ENCODE data around the gene FMN1.

The FMN1 gene

DNA sequence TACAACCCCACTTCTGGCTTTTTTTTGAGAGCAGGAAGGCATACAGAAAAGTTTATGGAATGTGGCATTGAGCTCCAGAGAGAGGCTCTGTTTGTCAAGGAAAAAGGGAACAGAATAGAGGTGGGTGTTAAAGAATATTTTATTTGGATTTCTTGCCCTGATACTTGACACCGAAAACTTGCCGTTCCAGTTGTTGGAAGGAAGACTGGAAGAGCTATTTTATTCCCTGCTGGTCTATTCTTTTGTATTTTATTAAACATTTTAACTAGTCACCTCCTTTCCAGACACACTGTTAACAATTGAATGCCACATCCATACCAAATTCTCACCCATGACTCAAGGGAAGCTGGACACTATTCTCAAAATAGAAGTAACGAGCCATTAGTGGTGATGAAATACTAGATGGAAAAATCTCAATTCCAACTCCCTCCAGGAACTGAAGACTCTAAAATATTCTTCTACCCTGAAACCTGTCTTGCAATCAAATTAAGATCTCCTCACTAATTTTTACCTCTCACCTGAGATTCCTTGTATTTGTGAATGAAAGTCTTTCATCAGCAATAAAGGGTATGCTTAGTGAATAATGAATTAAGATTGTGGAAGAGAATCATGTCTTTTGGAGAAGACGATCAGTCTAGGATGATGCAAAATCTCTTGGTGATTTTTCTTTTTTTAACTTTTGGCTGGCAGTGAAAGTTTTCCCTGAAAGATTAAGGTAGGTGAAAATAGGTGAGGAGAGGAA is 448.2 kb downstream of the FMN1 start:
- H3K4me3 ChIP-seq (ENCODE audit: low read depth, low read length), result no peak overlapping the region
- in situ Hi-C loops (cut with HindIII; ENCODE audit: low sequenced_read_pairs), result no loop called here
- no peak for DNase-seq (ENCODE audit: low read depth)
- TF ChIP-seq, protein P1, sequence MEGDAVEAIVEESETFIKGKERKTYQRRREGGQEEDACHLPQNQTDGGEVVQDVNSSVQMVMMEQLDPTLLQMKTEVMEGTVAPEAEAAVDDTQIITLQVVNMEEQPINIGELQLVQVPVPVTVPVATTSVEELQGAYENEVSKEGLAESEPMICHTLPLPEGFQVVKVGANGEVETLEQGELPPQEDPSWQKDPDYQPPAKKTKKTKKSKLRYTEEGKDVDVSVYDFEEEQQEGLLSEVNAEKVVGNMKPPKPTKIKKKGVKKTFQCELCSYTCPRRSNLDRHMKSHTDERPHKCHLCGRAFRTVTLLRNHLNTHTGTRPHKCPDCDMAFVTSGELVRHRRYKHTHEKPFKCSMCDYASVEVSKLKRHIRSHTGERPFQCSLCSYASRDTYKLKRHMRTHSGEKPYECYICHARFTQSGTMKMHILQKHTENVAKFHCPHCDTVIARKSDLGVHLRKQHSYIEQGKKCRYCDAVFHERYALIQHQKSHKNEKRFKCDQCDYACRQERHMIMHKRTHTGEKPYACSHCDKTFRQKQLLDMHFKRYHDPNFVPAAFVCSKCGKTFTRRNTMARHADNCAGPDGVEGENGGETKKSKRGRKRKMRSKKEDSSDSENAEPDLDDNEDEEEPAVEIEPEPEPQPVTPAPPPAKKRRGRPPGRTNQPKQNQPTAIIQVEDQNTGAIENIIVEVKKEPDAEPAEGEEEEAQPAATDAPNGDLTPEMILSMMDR (IDR thresholded peaks at IDR 0.05; ENCODE audit: low read depth, low read length, missing control alignments), result no peak

DNA sequence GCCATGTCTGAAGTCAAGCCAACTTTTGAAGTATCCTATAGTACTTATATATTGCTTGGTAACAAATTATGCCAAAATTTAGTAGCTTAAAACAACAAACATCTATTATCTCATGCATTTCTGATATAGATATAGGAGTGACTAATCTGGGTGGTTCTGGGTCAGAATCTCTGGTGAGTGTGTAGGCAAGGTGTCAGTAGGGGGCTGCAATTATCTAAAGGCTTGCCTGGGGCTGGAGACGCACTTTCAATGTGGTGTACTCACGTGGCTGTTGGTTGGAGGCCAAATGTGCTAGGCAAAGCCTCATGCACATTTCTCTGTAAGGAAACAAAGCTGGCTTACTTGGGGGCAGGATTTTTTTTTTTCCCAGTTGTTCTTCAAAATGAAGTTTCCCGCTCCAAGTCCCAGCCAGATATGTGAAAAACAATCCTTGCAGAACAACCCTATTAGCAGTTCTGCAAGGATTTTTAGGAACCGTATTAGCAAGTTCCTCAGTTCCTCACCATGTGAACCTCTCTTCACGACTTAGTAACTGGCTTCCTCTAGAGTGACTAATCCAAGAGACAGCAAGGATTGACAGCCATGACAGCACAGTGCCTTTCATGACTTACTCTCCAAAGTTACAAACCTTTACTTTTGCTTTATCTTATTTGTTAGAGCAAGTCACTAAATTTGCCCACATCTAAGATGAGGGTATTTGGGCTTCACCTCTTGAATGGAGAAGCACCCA is 450.9 kb downstream of the FMN1 start:
- in situ Hi-C loops (cut with HindIII; ENCODE audit: low sequenced_read_pairs), result no loop called here
- TF ChIP-seq, protein P1 (IDR thresholded peaks at IDR 0.05; ENCODE audit: low read depth, low read length, missing control alignments), result no peak
- no peak overlapping the region for H3K4me3 ChIP-seq (ENCODE audit: low read depth, low read length)
- DNase-seq (ENCODE audit: low read depth), result peak; percentile 34

DNA sequence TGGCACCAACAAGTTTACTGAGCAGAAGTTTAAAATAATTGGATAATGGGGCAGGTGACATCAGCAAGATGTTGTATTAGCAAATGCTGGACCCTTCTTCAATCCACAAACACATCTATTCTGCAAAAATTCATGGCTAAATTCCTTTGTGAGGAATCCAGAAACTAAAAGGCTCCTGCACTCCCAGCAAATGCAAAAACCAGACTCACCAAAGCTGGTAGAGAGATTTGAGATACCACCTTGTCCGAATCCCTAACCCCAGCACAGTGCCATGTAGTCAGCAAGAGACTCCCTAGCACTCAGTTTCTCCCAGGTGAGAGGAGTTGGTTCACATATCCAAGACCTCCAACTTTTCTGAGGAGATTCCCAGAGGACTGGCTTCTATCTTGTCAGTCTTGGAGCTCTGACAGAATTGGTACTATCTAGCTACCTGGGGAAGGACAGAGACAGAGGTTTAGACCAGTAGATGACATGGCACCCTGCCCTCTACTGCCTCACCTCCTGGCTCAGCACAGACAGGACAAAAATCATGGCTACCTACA is 454.9 kb downstream of the FMN1 start:
- H3K4me3 ChIP-seq (ENCODE audit: low read depth, low read length), result no peak overlapping the region
- TF ChIP-seq, protein P1 (IDR thresholded peaks at IDR 0.05; ENCODE audit: low read depth, low read length, missing control alignments), result no peak
- DNase-seq (ENCODE audit: low read depth), result no peak
- in situ Hi-C loops (cut with HindIII; ENCODE audit: low sequenced_read_pairs), result loop anchor here (5.0 kb wide), 1 partner anchor 68 kb away; no protein-coding TSS in a partner anchor

DNA sequence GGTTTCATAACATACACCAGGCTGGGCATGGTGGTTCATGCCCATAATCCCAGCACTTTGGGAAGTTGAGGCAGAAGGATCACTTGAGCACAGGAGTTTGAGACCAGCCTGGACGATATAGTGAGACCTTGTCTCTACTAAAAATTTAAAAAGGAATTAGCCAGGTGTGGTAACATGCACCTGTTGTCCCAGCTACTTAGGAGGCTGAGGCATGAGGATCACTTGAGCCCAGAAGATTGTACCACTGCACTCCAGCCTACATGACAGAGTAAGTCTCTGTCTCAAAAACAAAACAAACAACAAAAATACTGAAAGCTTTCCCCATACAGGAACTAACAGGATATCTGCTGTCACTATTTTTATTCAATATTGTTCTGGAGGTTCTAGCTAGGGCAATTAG is 455.8 kb downstream of the FMN1 start:
- TF ChIP-seq, protein P1 (IDR thresholded peaks at IDR 0.05; ENCODE audit: low read depth, low read length, missing control alignments), result no peak

DNA sequence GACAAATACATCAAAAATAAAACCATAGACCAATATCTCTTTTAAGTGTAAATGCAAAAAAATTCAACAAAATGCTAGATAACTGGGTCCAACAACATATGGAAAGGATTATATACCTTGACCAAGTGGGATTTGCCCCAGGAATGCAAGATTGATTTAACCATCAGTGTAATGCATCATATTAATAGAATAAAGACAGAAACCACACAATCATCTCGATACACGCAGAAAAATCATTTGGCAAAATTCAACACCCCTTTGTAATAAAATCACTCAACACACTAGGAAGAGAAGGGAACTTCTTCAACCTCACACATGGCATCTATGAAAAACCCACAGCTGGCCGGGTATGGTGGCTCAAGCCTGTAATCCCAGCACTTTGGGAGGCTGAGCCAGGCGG is 457.2 kb downstream of the FMN1 start:
- in situ Hi-C loops (cut with HindIII; ENCODE audit: low sequenced_read_pairs), result loop anchor here (5.0 kb wide), 1 partner anchor 70 kb away; no protein-coding TSS in a partner anchor

More for the DNA sequence above, 455.8 kb downstream of the FMN1 start:
- DNase-seq (ENCODE audit: low read depth), result no peak
- H3K4me3 ChIP-seq (ENCODE audit: low read depth, low read length), result no peak overlapping the region
- in situ Hi-C loops (cut with HindIII; ENCODE audit: low sequenced_read_pairs), result loop anchor here (5.0 kb wide), 1 partner anchor 69 kb away; no protein-coding TSS in a partner anchor

DNA sequence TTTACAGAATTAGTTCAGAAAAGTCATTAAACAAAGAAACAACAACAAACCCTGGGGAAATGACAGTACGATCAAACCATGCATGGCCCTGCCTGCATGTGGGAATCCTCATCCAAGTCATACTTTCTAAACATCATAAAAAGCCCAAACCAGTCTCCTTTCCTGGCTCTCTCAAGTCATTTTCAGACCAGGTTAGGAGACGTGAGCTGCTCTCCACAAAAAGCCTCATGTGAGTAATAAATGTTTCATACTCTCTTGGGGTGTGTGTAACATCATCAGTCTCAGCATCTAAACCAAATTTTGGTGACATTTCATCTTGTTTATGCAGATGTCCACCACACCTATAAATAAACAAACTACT is 457.8 kb downstream of the FMN1 start:
- no peak overlapping the region for H3K4me3 ChIP-seq (ENCODE audit: low read depth, low read length)
- in situ Hi-C loops (cut with HindIII; ENCODE audit: low sequenced_read_pairs), result loop anchor here (5.0 kb wide), 1 partner anchor 71 kb away; no protein-coding TSS in a partner anchor
- DNase-seq (ENCODE audit: low read depth), result no peak
- TF ChIP-seq, protein P1 (IDR thresholded peaks at IDR 0.05; ENCODE audit: low read depth, low read length, missing control alignments), result no peak

More for the DNA sequence above, 457.2 kb downstream of the FMN1 start:
- TF ChIP-seq, protein P1 (IDR thresholded peaks at IDR 0.05; ENCODE audit: low read depth, low read length, missing control alignments), result no peak
- no peak for DNase-seq (ENCODE audit: low read depth)
- H3K4me3 ChIP-seq (ENCODE audit: low read depth, low read length), result no peak overlapping the region

Data from astrocyte of the cerebellum (primary cell).